Measurements from ENCODE around the gene CLASP2.

The CLASP2 gene

DNA sequence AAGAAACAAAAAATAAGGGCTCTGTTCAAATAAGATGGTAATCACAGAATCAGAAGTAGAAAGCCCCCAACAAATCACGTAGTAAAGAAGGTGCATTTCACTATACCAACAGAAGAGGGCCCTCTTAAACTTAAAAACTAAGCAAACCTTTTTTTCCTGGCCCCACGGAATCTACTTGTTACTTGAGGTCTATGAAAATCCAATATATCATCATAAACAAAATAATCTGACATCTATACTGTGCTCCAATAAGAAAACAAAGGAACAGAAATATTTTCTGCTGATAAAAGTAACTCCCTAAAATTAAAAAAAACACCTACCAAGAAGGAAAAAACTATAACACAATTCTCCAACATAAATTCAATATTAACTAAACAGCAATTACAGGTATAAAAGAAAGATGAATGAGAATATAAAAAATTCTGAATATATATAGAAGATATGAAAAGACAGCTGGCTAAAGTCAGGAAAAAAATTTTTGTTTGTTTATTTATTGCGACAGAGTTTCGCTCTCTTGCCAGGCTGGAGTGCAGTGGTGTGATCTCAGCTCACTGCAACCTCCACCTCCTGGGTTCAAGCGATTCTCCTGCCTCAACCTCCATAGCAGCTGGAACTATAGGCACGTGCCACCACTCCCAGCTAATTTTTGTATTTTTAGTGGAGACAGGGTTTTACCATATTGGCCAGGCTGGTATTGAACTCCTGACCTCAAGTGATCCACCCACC lies 81.8 kb downstream of the CLASP2 start:
- DNase-seq (ENCODE audit: low read depth), result peak; percentile 29

DNA sequence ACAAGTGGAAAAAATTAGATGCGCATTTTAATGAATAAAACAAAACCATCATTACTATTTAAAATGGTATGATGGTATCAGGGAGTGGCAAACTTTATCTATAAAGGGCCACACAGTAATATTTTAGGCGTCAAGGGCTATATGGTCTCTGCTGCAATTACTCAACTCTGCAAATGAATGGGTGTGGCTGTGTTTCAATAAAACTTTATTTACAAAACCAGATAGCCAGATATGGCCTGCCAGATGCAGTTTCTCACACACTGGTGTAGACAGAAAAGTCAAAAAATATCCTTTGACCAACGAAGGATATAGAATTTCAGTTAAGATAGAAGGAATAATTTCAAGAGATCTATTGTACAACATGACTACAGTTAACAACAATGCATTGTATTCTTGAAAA lies 83.8 kb downstream of the CLASP2 start:
- DNase-seq (ENCODE audit: low read depth), result no peak

DNA sequence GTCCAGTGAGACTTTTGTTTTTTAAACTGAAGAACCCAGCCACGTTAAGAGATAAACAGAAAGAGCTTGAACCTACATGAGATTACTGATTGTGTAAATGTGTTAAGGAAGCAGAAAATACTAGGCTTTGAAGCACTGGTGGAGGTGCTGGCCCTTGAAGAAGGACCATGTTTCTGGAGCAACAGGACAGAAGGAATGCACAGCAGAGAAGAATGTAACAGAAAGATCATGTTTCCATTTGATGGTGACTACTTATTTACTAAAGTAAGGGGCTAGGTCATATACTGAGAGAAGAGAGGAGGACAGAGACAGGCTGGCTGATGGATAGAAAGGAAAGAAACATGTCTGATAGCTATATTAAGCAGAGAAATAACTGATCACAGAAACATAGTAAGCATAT lies 88.8 kb downstream of the CLASP2 start:
- DNase-seq (ENCODE audit: low read depth), result no peak

DNA sequence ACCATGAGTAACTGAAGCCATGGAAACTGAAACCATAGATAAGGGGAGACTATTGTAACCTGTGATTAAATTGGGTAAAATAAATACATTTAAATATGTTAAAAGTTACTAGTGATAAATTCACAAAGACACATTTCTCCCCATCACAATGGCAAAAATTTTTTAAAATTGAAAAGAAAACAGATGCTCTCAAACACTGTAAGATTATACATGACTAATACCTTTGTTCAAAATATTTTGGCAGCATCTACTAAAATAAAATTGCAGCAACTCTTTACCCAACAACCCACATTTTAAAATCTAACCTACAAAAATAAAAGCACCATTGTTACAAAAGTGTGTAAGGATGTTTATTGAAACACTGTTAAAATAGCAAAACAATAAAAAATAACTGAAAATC lies 93.3 kb downstream of the CLASP2 start:
- DNase-seq (ENCODE audit: low read depth), result no peak

DNA sequence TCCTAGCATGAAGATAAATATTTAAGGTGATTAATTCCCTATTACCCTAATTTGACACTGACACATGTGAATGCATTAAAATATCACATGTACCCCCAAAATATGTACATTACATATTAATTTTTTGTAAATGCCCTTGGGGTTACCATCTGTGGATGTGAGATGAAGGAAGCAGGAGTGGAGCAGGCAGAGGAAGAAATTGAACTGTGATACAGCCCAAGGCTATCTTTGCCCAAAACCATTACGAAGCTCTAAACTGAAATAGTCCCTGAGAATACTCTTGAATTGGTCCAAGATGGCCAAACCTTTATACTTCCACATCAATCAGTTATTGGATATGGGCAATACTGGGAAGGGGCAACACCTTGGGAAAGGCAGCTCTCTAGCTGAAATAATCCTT lies 105.0 kb downstream of the CLASP2 start:
- no peak for DNase-seq (ENCODE audit: low read depth)

DNA sequence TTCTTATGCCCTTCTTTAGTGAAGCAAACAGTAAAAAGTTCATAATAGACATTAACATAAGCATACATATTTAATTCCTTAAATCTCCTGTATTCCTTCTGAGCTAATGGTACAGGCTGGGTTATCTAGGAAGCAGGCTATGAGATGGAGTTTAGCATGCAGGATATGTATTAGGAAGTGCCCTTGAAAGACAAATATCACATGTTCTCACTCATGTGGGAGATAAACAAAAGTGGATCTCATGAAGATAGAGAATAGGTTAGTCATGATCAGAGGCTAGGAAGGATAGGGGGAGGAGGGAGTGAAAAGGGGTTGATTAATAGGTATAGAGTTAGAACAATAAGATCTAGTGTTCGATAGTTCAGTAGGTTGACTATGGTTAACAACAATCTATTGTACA lies 105.4 kb downstream of the CLASP2 start:
- DNase-seq (ENCODE audit: low read depth), result no peak

DNA sequence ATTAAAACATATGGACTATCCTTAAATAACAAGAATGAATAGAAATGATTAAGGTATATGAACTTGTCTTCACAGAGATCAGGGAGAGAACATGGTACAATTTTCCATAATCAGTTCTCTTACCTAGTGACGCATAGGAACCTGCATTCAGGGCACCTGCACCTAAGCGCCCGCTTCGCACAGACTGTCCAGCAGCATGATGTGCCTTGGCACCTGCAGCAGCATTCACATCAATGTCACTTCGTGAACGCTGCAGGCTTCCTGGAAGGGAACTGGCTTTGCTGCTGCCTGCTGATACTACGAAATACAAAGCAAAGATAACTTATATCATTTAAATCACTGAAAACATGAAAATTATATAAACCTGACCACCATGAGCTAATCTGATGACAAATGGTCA lies 115.2 kb downstream of the CLASP2 start:
- no peak for DNase-seq (ENCODE audit: low read depth)

DNA sequence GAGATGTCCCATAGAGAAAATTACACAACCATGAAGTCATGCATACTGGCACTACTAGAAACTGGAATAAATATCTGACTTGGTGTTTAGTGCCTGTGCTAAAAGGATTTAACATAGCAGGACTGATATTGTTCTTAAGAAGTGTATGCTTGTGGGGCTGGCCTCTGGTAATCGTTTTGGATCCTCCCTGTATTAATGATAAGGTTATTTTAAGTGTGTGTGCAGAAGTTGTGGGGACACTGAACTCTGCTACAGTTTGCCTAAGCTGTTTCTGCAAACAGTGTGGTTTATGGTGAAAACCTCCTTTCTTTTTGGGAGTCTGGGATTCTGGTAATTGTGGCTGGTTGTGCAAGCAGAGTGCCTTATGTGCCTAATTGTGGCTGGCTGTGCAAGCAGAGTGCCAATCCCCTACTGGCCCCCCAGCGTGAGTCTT lies 120.8 kb downstream of the CLASP2 start:
- DNase-seq (ENCODE audit: low read depth), result no peak

DNA sequence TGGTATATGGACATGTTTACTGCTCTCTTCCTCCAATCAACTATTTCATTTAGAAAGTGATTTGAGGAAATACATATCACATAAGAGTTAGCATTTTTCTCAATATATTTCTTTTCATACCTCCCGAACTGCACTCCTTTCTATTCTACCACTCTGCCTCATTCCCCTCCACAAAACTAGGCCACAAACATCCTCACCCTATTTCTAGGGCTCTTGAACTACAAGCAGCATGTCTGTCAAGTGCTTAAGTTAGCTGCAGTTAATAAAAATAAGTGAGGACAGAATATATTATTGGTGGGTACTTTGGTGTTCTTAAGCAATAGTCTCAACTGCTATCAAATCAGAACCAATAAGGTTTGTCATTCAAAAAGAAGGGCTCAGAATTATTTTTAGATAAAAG lies 125.1 kb downstream of the CLASP2 start:
- DNase-seq (ENCODE audit: low read depth), result no peak

DNA sequence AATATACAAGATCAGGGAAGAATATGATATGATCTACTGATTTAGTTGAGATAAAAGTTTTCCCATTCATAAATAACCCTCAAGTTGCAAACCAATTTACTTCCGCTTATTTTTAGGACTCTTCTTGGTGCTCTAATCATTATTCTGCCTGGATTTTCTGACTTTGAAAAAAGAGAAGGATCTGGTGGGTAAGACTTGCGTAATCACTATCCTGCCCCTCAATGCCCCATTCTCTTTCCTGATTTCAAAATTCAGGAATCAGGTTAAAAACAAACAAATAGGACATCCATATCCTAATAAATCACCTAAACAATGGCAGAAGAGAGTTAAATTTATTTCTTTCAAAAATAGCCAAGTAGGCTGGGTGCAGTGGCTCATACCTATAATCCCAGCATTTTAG lies 127.5 kb downstream of the CLASP2 start:
- DNase-seq (ENCODE audit: low read depth), result no peak

DNA sequence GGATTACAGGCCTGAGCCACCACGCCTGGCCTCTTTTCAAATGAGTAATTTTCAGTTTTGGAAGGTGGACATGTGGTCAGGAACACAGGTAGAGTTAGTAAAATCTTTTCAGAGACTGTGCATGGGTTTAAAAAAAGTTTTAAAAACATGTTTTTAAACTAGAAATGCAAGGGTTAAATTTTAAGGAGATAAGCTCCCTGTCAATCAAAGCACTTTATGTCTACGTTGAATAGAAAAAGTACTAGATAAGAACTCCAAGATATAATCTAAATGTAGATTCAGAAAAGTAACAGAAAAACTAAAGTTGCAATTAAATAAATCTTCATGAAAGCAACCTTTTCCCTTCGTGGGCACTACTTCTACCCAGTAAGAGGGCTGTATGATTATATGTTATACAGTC lies 131.7 kb downstream of the CLASP2 start:
- no peak for DNase-seq (ENCODE audit: low read depth)

DNA sequence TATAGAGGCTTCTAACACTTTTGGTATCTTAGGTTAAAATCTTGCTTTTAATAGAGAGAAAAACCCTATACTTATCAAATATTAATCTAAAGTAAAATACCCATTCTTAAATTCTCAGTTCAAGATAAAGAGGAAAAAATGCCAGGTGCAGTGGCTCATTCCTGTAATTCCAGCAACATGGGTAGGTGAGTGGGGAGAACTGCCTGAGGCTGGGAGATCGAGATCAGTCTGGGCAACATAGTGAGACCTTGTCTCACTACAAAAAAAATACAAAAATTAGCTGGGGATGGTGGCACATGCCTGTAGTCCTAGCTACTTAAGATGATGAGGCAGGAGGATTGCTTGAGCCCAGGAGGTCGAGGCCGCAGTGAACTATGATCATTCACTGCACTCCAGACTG lies 135.8 kb downstream of the CLASP2 start:
- DNase-seq (ENCODE audit: low read depth), result no peak

DNA sequence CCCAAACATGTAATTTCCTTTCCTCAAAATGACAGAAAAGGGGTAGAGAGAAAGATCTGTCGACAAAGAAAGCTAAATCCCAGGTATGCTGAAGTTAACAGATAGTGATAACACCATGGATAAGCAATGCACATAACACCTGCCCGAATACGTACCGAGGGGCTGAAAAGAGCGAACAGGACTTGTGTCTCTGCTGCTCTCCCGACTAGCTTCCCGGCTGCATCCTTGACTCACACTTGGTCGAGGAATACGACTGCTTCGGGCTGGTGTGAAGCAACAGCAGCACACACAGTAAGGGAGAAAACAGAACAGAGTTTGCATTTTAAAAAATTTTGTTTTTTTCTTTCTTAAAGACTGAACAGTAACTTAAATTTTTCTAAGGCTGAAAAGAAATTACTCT lies 136.4 kb downstream of the CLASP2 start:
- DNase-seq (ENCODE audit: low read depth), result no peak

DNA sequence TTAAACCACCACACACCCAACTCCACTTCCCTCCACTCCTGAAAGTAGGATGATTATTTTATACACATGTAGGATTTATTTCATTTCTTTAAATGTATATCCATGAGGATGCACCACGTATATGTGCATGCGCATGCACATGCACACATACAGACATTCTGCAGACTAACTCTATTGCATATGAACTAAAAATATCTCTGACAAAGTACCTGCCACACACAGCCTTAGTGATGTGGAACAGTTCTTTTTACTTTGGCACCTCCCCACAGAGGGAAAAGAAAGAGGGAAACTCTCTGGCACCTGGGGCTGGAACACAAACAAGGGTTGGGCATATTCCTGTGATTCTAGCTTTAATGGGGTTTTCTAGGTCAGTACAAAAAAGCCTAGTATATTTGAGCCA lies 138.2 kb downstream of the CLASP2 start:
- no peak for DNase-seq (ENCODE audit: low read depth)

DNA sequence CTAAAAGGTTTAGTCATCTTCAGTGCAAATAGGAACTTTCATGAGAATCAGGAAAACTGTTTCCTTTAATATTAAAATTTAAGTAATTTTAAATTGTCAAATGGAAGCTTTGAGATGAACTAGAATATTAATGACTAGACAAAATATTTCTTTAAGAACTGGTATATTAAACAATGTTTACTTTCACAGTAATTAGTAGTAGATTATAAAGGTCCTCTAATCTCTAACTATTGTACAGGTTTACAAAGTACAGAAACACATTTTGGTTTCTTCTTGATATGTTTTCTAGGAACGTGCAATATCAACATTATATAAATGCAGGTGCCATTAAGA lies 138.9 kb downstream of the CLASP2 start:
- no peak for DNase-seq (ENCODE audit: low read depth)

DNA sequence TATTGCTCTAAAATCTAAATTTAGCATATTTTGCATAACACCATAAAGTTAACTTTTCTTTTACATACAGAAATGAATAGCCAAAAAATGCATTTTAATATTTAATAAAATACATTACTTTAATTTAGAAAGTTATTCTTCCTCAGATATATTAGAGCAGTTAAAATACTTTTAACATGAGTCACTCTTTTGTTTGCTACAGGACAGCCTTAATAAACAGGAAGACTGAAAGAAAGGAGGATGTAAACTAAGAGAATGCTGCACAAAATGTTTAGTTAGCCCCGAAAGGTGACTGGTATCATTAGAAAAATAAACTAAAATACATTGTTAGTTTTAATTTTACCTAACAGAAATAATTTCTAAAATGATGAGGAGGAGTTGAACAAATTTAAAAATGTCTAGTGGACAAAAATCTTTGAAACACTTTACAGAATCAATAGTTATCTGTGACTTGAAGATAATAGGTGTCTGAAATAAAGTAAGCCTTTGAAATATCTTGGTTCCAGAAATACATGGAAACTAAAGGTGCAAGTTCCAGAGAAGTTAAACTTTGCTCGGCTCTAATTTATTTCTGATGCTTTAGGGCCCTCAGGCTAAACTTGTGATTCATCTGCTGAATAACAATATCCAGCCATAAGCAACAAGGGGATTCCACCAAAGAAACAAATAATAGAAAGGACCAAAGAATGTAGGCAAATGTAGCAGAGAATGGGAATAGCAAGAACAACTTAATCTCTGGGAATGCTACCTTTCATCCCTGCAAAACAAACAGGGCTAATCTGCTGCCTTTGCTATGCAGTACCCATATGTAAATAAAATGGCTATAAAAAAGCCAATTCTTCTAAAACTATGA lies 139.5 kb downstream of the CLASP2 start:
- DNase-seq (ENCODE audit: low read depth), result peak; percentile 20

DNA sequence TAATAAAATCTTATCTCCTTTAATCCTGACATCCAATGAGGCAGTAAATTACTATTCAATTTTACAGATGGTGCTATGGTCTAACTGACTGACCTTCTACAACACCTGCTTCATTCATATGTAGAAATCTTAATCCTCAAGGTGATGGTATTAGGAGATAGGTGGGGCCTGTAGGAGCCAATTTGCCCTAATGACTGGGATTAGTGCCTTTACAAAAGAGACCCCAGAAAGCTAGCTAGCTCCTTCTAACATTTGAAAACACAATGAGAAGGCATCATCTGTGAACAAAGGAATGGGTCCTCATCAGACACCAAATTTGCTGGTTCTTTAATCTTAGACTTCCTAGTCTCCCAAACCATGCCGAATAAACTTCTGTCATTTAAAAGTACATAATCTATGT lies 140.5 kb downstream of the CLASP2 start:
- DNase-seq (ENCODE audit: low read depth), result no peak

DNA sequence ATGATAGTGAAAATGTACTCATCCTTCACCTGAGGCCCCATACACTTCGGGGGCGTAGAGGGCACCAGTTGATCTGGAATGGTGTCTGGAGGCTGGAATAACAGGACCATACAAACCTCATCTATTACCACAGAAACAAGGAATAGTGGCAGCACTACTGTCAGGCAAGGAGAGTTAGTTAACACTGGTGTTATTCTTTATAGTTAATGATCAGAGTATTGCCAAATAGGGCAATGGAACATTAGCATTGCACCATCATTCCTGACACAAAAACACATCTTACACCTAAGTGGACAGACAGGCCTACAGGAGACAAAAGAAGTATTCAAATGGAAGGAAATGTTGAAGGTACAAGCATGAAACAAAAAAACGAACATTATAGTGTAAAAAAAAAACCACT lies 140.9 kb downstream of the CLASP2 start:
- no peak for DNase-seq (ENCODE audit: low read depth)

DNA sequence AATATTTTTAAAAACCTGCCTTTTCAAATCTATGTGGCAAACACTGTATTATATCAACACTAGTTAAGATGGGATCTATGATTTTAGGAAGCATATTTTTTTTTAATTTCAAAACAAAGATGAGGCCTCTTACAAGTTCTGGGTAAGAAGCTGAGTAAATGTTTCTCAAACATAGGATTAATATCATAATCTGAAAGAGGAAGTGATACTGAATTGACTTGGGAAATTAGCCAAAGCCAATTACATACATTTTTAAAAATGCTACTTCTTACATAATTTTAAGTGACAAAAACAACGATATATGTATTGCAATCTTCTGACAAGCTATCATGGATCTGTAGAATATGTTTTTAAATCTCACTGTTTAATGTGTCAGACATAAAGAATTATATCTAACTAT lies 142.7 kb downstream of the CLASP2 start:
- DNase-seq (ENCODE audit: low read depth), result no peak

DNA sequence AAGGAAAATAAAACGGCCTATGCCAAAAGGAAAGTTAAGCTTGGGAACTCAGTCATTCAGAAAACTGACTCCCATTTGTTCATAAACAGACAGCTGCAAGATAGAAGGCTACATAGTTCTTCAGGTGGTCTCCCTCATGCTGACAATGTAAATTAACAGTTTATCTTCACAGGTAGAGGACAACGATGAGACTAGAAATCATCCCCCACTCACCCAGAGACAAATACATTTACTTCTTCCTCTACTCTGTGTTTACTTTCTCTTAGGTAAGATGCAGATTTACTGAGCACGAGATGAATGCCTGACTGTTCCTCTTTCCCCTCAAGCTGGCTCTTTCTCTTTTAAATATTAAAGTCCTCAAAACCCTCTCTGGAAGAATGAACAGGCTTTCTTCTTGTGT lies 160.2 kb downstream of the CLASP2 start:
- DNase-seq (ENCODE audit: low read depth), result no peak

DNA sequence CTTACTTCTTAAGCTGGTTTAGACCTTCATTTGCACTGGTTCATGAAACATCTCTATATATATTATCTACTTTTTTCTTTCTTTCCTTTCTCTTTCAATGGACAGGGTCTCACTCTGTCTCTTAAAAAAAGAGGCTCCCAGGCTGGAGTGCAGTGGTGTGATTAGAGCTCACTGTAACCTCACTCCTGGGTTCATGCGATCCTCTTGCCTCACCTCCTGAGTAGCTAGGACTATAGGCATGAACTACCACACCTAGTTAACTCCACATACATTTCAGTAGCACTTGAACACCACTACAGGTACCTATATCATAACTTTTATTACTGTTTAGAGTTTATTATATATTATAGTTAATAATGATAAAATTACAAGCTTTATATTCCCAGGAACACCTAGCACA lies 160.8 kb downstream of the CLASP2 start:
- DNase-seq (ENCODE audit: low read depth), result no peak

DNA sequence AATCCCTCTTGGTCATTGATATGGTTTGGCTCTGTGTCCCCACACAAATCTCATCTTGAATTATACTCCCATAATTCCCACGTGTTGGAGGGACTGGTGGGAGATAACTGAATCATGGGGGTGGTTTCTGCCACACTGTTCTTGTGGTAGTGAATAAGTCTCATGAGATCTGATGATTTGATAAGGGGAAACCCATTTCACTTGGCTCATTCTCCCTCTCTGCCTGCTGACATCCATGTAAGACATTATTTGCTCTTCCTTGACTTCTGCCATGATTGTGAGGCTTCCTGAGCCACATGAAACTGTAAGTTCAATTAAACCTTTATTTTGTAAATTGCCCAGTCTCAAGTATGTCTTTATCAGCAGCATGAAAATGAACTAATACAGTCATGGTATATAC lies 171.0 kb downstream of the CLASP2 start:
- no peak for DNase-seq (ENCODE audit: low read depth)

DNA sequence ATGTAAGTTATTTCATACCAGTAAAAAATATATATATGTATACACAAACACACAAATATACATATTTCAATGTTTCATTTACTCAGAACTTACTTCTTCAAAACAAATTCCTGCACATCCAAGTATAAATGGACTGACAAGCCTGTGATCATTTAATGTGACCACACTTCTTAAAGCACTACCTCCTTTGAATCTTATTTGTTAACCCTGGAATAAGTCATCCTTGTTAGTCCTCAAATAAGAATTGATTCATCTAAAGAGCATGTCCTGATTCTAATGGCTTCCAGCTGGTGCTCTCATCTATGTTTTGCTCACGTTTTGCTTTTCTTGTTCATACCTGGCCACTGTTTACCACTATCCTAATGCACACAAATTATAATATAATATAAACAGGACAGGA lies 173.9 kb downstream of the CLASP2 start:
- DNase-seq (ENCODE audit: low read depth), result peak; percentile 35

DNA sequence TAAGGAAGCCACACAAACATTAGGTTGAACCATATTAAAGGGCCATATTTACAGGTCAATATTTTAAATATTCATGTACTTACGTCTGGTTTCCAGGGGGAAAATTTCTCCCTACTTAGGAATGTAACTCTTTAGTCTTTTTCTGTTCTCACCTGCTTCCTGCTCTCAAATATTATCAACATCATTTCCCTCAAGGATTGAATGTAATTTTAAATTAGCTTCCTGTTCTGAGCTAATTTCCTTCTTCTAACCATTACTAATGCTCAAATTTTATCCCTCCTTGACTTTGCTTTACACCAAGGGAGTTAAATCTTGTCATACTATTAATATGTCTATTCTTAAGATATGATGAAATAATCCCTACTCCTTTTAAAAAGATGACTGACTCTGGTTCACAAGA lies 174.5 kb downstream of the CLASP2 start:
- DNase-seq (ENCODE audit: low read depth), result no peak

Measured in GM04504 (cell line).